PC-9 (cell line): Measurements from ENCODE around the gene TNFAIP1. TPM values are rescaled to one million over a fixed set of nuclear protein-coding genes. Genes with fewer than 3 reads are reported as not detected.

Experiments used
- BruUV-seq: library from RNA; stranded (reverse); fragments of 400-500 nt; replicated peaks from 2 replicates; lab custom pipeline; 2021; lab: Mats Ljungman, UMichigan
- CTCF ChIA-PET: fragments of 300-600 bp; sonication (Branson Sonifier 250); formaldehyde crosslinking; loops from one replicate; lab custom pipeline; 2022; ENCODE audit warnings: antibody characterized with exemption; lab: Charles Lee
- POLR2A ChIA-PET: fragments of 300-600 bp; sonication (Branson Sonifier 250); formaldehyde crosslinking; loops from one replicate; lab custom pipeline; 2022; ENCODE audit warnings: antibody characterized with exemption; ENCODE audit not compliant: unreplicated experiment; lab: Charles Lee
- DNase-seq, 2 experiments: peaks; one replicate each; pipeline versions ENCODE4 v3.0.0 to v3.0.0-alpha.2; 2015 to 2022; ENCODE audit warnings: mixed read lengths in 1 of 2
- H2AFZ ChIP-seq: fragments of 200-600 bp; sonication (generic); 2 replicates; pipeline ENCODE4 v1.8.1; 2017; ENCODE audit warnings: antibody characterized with exemption
- H3F3A ChIP-seq: fragments of 200-600 bp; sonication (generic); 2 replicates; pipeline ENCODE4 v1.8.1; 2017; ENCODE audit warnings: antibody characterized with exemption, mild to moderate bottlenecking, low read depth; ENCODE audit not compliant: insufficient read depth
- H3K27ac ChIP-seq: fragments of 200-600 bp; sonication (generic); 2 replicates; pipeline ENCODE4 v1.6.1; 2016; ENCODE audit warnings: mixed run types
- H3K27me3 ChIP-seq: fragments of 200-600 bp; sonication (generic); 2 replicates; pipeline ENCODE4 v1.6.1; 2016; ENCODE audit warnings: low read depth, mixed run types; ENCODE audit not compliant: insufficient read depth
- H3K36me3 ChIP-seq: fragments of 200-600 bp; sonication (generic); 2 replicates; pipeline ENCODE4 v1.6.1; 2016; ENCODE audit warnings: low read depth, mixed run types
- H3K4me1 ChIP-seq: fragments of 200-600 bp; sonication (generic); replicated peaks from 2 replicates; pipeline ENCODE4 v1.6.1; 2016; ENCODE audit warnings: mixed run types; ENCODE audit not compliant: insufficient read depth
- H3K4me2 ChIP-seq: fragments of 200-600 bp; sonication (generic); 2 replicates; pipeline ENCODE4 v1.6.1; 2017; ENCODE audit warnings: mixed run types
- H3K4me3 ChIP-seq: fragments of 200-600 bp; sonication (generic); 2 replicates; pipeline ENCODE4 v1.6.1; 2016; ENCODE audit warnings: mixed run types
- H3K79me2 ChIP-seq: fragments of 200-600 bp; sonication (generic); 2 replicates; pipeline ENCODE4 v1.6.1; 2017; ENCODE audit warnings: low read depth, mixed run types
- H3K9me2 ChIP-seq: fragments of 200-600 bp; sonication (generic); 2 replicates; pipeline ENCODE4 v1.8.1; 2017; ENCODE audit warnings: mild to moderate bottlenecking; ENCODE audit not compliant: insufficient read depth
- H3K9me3 ChIP-seq: fragments of 200-600 bp; sonication (generic); 2 replicates; pipeline ENCODE4 v1.8.1; 2016; ENCODE audit warnings: low read depth; ENCODE audit not compliant: insufficient read depth
- H4K20me1 ChIP-seq: fragments of 200-600 bp; sonication (generic); 2 replicates; pipeline ENCODE4 v1.8.1; 2017; ENCODE audit not compliant: insufficient read depth
- EZH2 ChIP-seq: fragments of 200-600 bp; sonication (generic); IDR thresholded peaks from 2 replicates; pipeline ENCODE4 v1.8.0; 2017; ENCODE audit warnings: antibody characterized with exemption, low read depth
- intact Hi-C: fragments of 100-400 bp; cut with micrococcal nuclease; formaldehyde crosslinking; loops from one replicate; pipeline ENCODE4 v1.10.0; 2022; ENCODE audit not compliant: unreplicated experiment
- total RNA-seq: library from RNA; stranded (reverse); gene quantifications from 2 replicates; pipeline ENCODE4 v1.2.3, GENCODE V29; 2021
- TF ChIP-seq, protein P1 (sequence below): fragments of 200-600 bp; sonication (generic); conservative IDR thresholded peaks from 2 replicates; pipeline ENCODE4 v1.6.1; 2017; ENCODE audit warnings: mixed run types, antibody characterized with exemption, mild to moderate bottlenecking, moderate library complexity

Gene TNFAIP1
- total RNA-seq, 1 experiment from 2014 or later: 46.8 TPM

- H3K4me3 ChIP-seq: no peak overlapping the region
- intact Hi-C loops: no loop called here
- POLR2A ChIA-PET: interaction anchor here (0.6 kb wide), 1 partner anchor 34 kb away, joined by 4 read pairs; no protein-coding TSS in a partner anchor
Measured at GRCh38 chr17:28390563-28390962, 55.0 kb downstream of the TNFAIP1 start.

GRCh38 chr17:28390984-28391383, 55.4 kb downstream of the TNFAIP1 start:
- TF ChIP-seq EZH2: no peak
- peaks cover 5% of the 10 kb centered on the region for H3K4me1 ChIP-seq
- intact Hi-C loops: no loop called here
- POLR2A ChIA-PET: interaction anchor here (0.6 kb wide), 1 partner anchor 35 kb away, joined by 4 read pairs; no protein-coding TSS in a partner anchor
- H4K20me1 ChIP-seq: no peaks in the 10 kb centered on the region; the same call in 1 of the 2 replicates
- H3K4me2 ChIP-seq: no peak overlapping the region
- no peaks in the 10 kb centered on the region for H3K9me3 ChIP-seq
- peaks cover 19% of the 10 kb centered on the region; the same call in 1 of the 2 replicates for H3K36me3 ChIP-seq
- H3F3A ChIP-seq: peaks cover 5% of the 10 kb centered on the region; the same call in 1 of the 2 replicates
- BruUV-seq: no TSS peak
- no peaks in the 10 kb centered on the region for H3K27me3 ChIP-seq
- no peak for DNase-seq
- no peak overlapping the region for H3K27ac ChIP-seq
- H3K4me3 ChIP-seq: no peak overlapping the region
- no peaks in the 10 kb centered on the region for H3K9me2 ChIP-seq
- H2AFZ ChIP-seq: no peak overlapping the region
- CTCF ChIA-PET: no interaction called here
- peaks cover 4% of the 10 kb centered on the region; the same call in 1 of the 2 replicates for H3K79me2 ChIP-seq

More at GRCh38 chr17:28390563-28390962, 55.0 kb downstream of the TNFAIP1 start:
- Histone ChIP-seq H3K36me3 (peaks cover 19% of the 10 kb centered on the region; the same call in 1 of the 2 replicates), H4K20me1 (no peaks in the 10 kb centered on the region; the same call in 1 of the 2 replicates), H3K4me1 (peaks cover 9% of the 10 kb centered on the region), H3K27ac (no peak overlapping the region), H3F3A (peaks cover 10% of the 10 kb centered on the region; the same call in 1 of the 2 replicates), H3K27me3 (no peaks in the 10 kb centered on the region), H3K79me2 (peaks cover 9% of the 10 kb centered on the region; the same call in 1 of the 2 replicates), H2AFZ (no peak overlapping the region), H3K9me2 (no peaks in the 10 kb centered on the region), H3K4me2 (no peak overlapping the region), H3K9me3 (no peaks in the 10 kb centered on the region)
- no TSS peak for BruUV-seq
- TF ChIP-seq, protein P1, sequence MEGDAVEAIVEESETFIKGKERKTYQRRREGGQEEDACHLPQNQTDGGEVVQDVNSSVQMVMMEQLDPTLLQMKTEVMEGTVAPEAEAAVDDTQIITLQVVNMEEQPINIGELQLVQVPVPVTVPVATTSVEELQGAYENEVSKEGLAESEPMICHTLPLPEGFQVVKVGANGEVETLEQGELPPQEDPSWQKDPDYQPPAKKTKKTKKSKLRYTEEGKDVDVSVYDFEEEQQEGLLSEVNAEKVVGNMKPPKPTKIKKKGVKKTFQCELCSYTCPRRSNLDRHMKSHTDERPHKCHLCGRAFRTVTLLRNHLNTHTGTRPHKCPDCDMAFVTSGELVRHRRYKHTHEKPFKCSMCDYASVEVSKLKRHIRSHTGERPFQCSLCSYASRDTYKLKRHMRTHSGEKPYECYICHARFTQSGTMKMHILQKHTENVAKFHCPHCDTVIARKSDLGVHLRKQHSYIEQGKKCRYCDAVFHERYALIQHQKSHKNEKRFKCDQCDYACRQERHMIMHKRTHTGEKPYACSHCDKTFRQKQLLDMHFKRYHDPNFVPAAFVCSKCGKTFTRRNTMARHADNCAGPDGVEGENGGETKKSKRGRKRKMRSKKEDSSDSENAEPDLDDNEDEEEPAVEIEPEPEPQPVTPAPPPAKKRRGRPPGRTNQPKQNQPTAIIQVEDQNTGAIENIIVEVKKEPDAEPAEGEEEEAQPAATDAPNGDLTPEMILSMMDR: no peak
- CTCF ChIA-PET: no interaction called here
- no peak for DNase-seq

GRCh38 chr17:28391401-28391800, 55.8 kb downstream of the TNFAIP1 start:
- Histone ChIP-seq H3K4me3 (no peak overlapping the region), H4K20me1 (no peaks in the 10 kb centered on the region; the same call in 1 of the 2 replicates), H3K27me3 (no peaks in the 10 kb centered on the region), H3F3A (0 out of 2 replicates have a peak, but pooled peaks cover 1% of the 10 kb centered on the region), H3K36me3 (peaks cover 19% of the 10 kb centered on the region; the same call in 1 of the 2 replicates), H3K9me3 (no peaks in the 10 kb centered on the region), H2AFZ (no peak overlapping the region), H3K9me2 (no peaks in the 10 kb centered on the region), H3K4me1 (0 out of 2 replicates have a peak, but pooled peaks cover under 1% of the 10 kb centered on the region), H3K79me2 (0 out of 2 replicates have a peak, but pooled peaks cover under 1% of the 10 kb centered on the region), H3K4me2 (no peak overlapping the region), H3K27ac (no peak overlapping the region)
- CTCF ChIA-PET: no interaction called here
- POLR2A ChIA-PET: no interaction called here
- BruUV-seq: no TSS peak
- intact Hi-C loops: no loop called here
- TF ChIP-seq EZH2: no peak
- TF ChIP-seq, protein P1: no peak
- DNase-seq: no peak
